Measurements from ENCODE around the gene QPCT.

DNA sequence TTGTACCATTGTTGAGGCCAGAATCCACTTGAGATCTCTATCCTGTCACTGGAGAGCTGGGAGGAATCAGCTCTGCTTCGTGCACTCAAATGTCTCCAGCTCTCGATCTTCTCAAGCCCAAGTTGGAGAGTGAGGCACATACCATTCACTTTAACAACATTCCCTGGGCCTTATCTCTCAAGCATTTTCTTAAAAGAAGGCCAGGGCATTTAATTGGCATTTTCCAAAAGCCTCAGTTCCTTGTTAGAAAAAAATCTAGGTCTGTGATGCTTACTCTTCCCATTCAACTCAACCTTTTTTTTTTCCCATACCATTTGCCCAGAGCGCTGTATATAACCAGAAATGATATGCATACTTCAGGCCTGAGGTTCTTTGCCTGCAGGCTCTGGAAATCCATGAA, 10.1 kb downstream of the QPCT start:
- TF ChIP-seq, protein P1, sequence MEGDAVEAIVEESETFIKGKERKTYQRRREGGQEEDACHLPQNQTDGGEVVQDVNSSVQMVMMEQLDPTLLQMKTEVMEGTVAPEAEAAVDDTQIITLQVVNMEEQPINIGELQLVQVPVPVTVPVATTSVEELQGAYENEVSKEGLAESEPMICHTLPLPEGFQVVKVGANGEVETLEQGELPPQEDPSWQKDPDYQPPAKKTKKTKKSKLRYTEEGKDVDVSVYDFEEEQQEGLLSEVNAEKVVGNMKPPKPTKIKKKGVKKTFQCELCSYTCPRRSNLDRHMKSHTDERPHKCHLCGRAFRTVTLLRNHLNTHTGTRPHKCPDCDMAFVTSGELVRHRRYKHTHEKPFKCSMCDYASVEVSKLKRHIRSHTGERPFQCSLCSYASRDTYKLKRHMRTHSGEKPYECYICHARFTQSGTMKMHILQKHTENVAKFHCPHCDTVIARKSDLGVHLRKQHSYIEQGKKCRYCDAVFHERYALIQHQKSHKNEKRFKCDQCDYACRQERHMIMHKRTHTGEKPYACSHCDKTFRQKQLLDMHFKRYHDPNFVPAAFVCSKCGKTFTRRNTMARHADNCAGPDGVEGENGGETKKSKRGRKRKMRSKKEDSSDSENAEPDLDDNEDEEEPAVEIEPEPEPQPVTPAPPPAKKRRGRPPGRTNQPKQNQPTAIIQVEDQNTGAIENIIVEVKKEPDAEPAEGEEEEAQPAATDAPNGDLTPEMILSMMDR (conservative IDR thresholded peaks at IDR 0.05; ENCODE audit: low read length), result no peak
- TF ChIP-seq EZH2phosphoT487 (IDR thresholded peaks at IDR 0.05; ENCODE audit: borderline replicate concordance, low read depth, low read length), result no peak
